ENCODE results near the gene ALPI. TPM values are rescaled to one million over a fixed set of nuclear protein-coding genes. Genes with fewer than 3 reads are reported as not detected.

ALPI gene
- total and polyA plus RNA-seq, 2 donors (not counting 1 experiment from before 2014, with no cell fraction given): not detected

DNA sequence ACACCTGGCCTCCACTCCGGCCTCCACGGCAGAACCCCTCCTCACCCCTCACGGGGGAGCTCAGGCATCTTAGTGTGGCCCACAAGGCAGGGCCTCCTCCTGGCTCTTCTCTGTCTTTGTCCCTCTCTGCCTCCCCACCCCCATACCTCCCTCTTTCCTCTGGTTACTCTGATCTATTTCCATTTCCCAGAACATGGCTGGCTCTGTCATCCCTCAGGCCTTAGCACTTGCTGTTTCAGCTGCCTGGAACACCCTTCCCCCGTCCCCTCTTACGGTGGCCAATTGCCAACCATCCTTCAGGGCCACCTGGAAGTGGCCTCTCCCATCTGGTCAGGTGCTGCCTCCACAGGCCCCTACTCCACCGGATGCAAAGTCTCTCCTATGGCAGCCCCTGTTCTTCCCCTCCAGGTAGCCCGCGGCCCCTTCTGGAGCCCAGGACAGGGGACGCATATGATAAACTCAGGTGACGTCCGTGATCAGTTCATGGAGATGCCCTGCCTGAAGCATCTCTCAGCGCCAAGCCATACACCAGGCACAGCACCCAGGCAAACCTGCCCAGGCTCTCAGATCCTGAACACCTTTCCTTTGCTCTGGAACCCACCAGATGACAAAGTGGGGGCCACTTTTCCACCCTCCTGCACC is 35.3 kb downstream of the ALPI start:
- no peaks in the 10 kb centered on the region for H3K36me3 ChIP-seq (ENCODE audit: control insufficient read depth, insufficient read depth, low read length)
- H3K4me2 ChIP-seq (ENCODE audit: extremely low read depth, insufficient read depth, low read length): no peak overlapping the region
- H3K9me3 ChIP-seq (ENCODE audit: control insufficient read depth, insufficient read depth, low read depth, low read length): no peaks in the 10 kb centered on the region
- DNase-seq (ENCODE audit: low read depth in 2 of 2): no peak
- TF ChIP-seq EZH2 (IDR thresholded peaks at IDR 0.05; ENCODE audit: low read length, missing control alignments): no peak
- TF ChIP-seq, protein P1, sequence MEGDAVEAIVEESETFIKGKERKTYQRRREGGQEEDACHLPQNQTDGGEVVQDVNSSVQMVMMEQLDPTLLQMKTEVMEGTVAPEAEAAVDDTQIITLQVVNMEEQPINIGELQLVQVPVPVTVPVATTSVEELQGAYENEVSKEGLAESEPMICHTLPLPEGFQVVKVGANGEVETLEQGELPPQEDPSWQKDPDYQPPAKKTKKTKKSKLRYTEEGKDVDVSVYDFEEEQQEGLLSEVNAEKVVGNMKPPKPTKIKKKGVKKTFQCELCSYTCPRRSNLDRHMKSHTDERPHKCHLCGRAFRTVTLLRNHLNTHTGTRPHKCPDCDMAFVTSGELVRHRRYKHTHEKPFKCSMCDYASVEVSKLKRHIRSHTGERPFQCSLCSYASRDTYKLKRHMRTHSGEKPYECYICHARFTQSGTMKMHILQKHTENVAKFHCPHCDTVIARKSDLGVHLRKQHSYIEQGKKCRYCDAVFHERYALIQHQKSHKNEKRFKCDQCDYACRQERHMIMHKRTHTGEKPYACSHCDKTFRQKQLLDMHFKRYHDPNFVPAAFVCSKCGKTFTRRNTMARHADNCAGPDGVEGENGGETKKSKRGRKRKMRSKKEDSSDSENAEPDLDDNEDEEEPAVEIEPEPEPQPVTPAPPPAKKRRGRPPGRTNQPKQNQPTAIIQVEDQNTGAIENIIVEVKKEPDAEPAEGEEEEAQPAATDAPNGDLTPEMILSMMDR (conservative IDR thresholded peaks at IDR 0.05 in 1 of 2, IDR thresholded peaks at IDR 0.05 in 1 of 2; ENCODE audit: low read depth in 1 of 2, low read length in 2 of 2): no peak
- no peak overlapping the region for H3K27ac ChIP-seq (ENCODE audit: insufficient read depth, low read length)
- no peaks in the 10 kb centered on the region for H3K79me2 ChIP-seq (ENCODE audit: control insufficient read depth, insufficient read depth, low read length)
- peaks cover 11% of the 10 kb centered on the region for H3K27me3 ChIP-seq (ENCODE audit: control insufficient read depth, insufficient read depth, low read length)
- H2AFZ ChIP-seq (ENCODE audit: low read length): no peak overlapping the region
- no peaks in the 10 kb centered on the region for H3K4me1 ChIP-seq (ENCODE audit: control insufficient read depth, extremely low read depth, insufficient read depth, low read length)
- H4K20me1 ChIP-seq (ENCODE audit: control insufficient read depth, extremely low read depth, insufficient read depth, low read length): no peaks in the 10 kb centered on the region
- H3K4me3 ChIP-seq (replicated peaks in 1 of 4; ENCODE audit: control extremely low read depth in 1 of 4, insufficient read depth in 1 of 4, low read depth in 3 of 4, low read length in 4 of 4): no peak overlapping the region
- H3K9ac ChIP-seq (ENCODE audit: insufficient read depth, low read length): no peak overlapping the region

- H3K27ac ChIP-seq (ENCODE audit: insufficient read depth, low read length): no peak overlapping the region
- H3K36me3 ChIP-seq (ENCODE audit: control insufficient read depth, insufficient read depth, low read length): no peaks in the 10 kb centered on the region
- H3K4me1 ChIP-seq (ENCODE audit: control insufficient read depth, extremely low read depth, insufficient read depth, low read length): no peaks in the 10 kb centered on the region
- H3K9ac ChIP-seq (ENCODE audit: insufficient read depth, low read length): no peak overlapping the region
- no peaks in the 10 kb centered on the region for H3K79me2 ChIP-seq (ENCODE audit: control insufficient read depth, insufficient read depth, low read length)
- H3K9me3 ChIP-seq (ENCODE audit: control insufficient read depth, insufficient read depth, low read depth, low read length): no peaks in the 10 kb centered on the region
- no peak overlapping the region for H3K4me3 ChIP-seq (replicated peaks in 1 of 4; ENCODE audit: control extremely low read depth in 1 of 4, insufficient read depth in 1 of 4, low read depth in 3 of 4, low read length in 4 of 4)
- H2AFZ ChIP-seq (ENCODE audit: low read length): no peak overlapping the region
- TF ChIP-seq EZH2 (IDR thresholded peaks at IDR 0.05; ENCODE audit: low read length, missing control alignments): no peak
- TF ChIP-seq, protein P1 (conservative IDR thresholded peaks at IDR 0.05 in 1 of 2, IDR thresholded peaks at IDR 0.05 in 1 of 2; ENCODE audit: low read depth in 1 of 2, low read length in 2 of 2): no peak
- DNase-seq (ENCODE audit: low read depth in 2 of 2): no peak
- no peak overlapping the region for H3K4me2 ChIP-seq (ENCODE audit: extremely low read depth, insufficient read depth, low read length)
- no peaks in the 10 kb centered on the region for H4K20me1 ChIP-seq (ENCODE audit: control insufficient read depth, extremely low read depth, insufficient read depth, low read length)
- peaks cover 8% of the 10 kb centered on the region for H3K27me3 ChIP-seq (ENCODE audit: control insufficient read depth, insufficient read depth, low read length)
These were observed 36.4 kb downstream of the ALPI start for GRCh38 chr2:232492236-232492848.

GRCh38 chr2:232492963-232493700 is 37.2 kb downstream of the ALPI start:
- H3K27me3 ChIP-seq (ENCODE audit: control insufficient read depth, insufficient read depth, low read length): peaks cover 8% of the 10 kb centered on the region
- no peak for DNase-seq (ENCODE audit: low read depth in 2 of 2)
- no peak overlapping the region for H2AFZ ChIP-seq (ENCODE audit: low read length)

More at GRCh38 chr2:232492963-232493700, 37.2 kb downstream of the ALPI start:
- Histone ChIP-seq H3K9me3 (ENCODE audit: control insufficient read depth, insufficient read depth, low read depth, low read length) (no peaks in the 10 kb centered on the region), H3K36me3 (ENCODE audit: control insufficient read depth, insufficient read depth, low read length) (no peaks in the 10 kb centered on the region), H3K27ac (ENCODE audit: insufficient read depth, low read length) (no peak overlapping the region), H4K20me1 (ENCODE audit: control insufficient read depth, extremely low read depth, insufficient read depth, low read length) (no peaks in the 10 kb centered on the region), H3K9ac (ENCODE audit: insufficient read depth, low read length) (no peak overlapping the region), H3K4me1 (ENCODE audit: control insufficient read depth, extremely low read depth, insufficient read depth, low read length) (no peaks in the 10 kb centered on the region), H3K79me2 (ENCODE audit: control insufficient read depth, insufficient read depth, low read length) (no peaks in the 10 kb centered on the region), H3K4me2 (ENCODE audit: extremely low read depth, insufficient read depth, low read length) (no peak overlapping the region), H3K4me3 (replicated peaks in 1 of 4; ENCODE audit: control extremely low read depth in 1 of 4, insufficient read depth in 1 of 4, low read depth in 3 of 4, low read length in 4 of 4) (no peak overlapping the region)
- no peak for TF ChIP-seq EZH2 (IDR thresholded peaks at IDR 0.05; ENCODE audit: low read length, missing control alignments)
- TF ChIP-seq, protein P1 (conservative IDR thresholded peaks at IDR 0.05 in 1 of 2, IDR thresholded peaks at IDR 0.05 in 1 of 2; ENCODE audit: low read depth in 1 of 2, low read length in 2 of 2): no peak

Data from fibroblast of lung (primary cell).